K562 (cell line): ENCODE data around the gene BAMBI. TPM values are rescaled to one million over a fixed set of nuclear protein-coding genes. Genes with fewer than 3 reads are reported as not detected.

Experiments
- ATAC-seq: fragments of 200-7000 bp; cut with Tn5 transposase; 3 replicates; pipeline ENCODE4 v1.9.1; 2020; ENCODE audit warnings: moderate library complexity
- BruUV-seq: library from RNA; stranded (reverse); fragments of 400-500 nt; replicated peaks from 2 replicates; lab custom pipeline; 2021; lab: Mats Ljungman, UMichigan
- CTCF ChIA-PET: fragments of 300-600 bp; formaldehyde crosslinking; extraction: SDS; loops from one replicate; lab custom pipeline; 2021; ENCODE audit warnings: low intra/inter-chr PET ratio; lab: Yijun Ruan, JAX
- POLR2A ChIA-PET: fragments of 300-600, 350-650 bp; sonication (Branson Sonifier 250); formaldehyde crosslinking; extraction: SDS; loops from one replicate; lab custom pipeline; 2021; ENCODE audit warnings: antibody characterized with exemption, inconsistent platforms; lab: Yijun Ruan, JAX
- DNase-seq, 4 experiments: peaks; one replicate each; pipeline versions ENCODE4 v3.0.0 to v3.0.0-alpha.2; 2011 to 2018; ENCODE audit warnings: low spot score in 3 of 4, mixed read lengths in 3 of 4; ENCODE audit errors: extremely low read depth in 1 of 4
- FAIRE-seq: peaks from 2 replicates; lab custom pipeline; 2011; peaks lifted over from hg19 to GRCh38; lab: Jason Lieb, UNC
- H2AFZ ChIP-seq: 2 replicates; pipeline ENCODE4 v1.6.0; 2011; ENCODE audit warnings: low read depth, low read length, control low read depth, inconsistent platforms
- H3K27ac ChIP-seq: fragments of 200-600 bp; 3 replicates; pipeline ENCODE4 v1.8.0; 2011; ENCODE audit warnings: low read depth, mild to moderate bottlenecking, control low read depth, inconsistent platforms, low read length, moderate library complexity, mixed read lengths; ENCODE audit errors: extremely low read depth
- H3K27me3 ChIP-seq, 2 experiments: fragments of 300-600 bp in 1 of 2; 2 replicates in 1 of 2; 3 replicates in 1 of 2; pipeline versions ENCODE4 v1.6.0 to v1.8.0; 2011; ENCODE audit warnings: inconsistent platforms in 2 of 2, low read length in 2 of 2, mild to moderate bottlenecking in 1 of 2, mixed read lengths in 1 of 2, moderate library complexity in 1 of 2; ENCODE audit not compliant: control insufficient read depth in 2 of 2, insufficient read depth in 2 of 2
- H3K36me3 ChIP-seq: fragments of 300-600 bp; 3 replicates; pipeline ENCODE4 v1.8.0; 2011; ENCODE audit warnings: mild to moderate bottlenecking, low read length, inconsistent platforms; ENCODE audit not compliant: control insufficient read depth, insufficient read depth
- H3K4me1 ChIP-seq, 2 experiments: fragments of 200-600 bp in 1 of 2; replicated peaks in 1 of 2; 2 replicates in 1 of 2; 3 replicates in 1 of 2; pipeline versions ENCODE4 v1.5.1 to v1.8.0; 2011; ENCODE audit warnings: inconsistent platforms in 2 of 2, low read length in 2 of 2, mild to moderate bottlenecking in 1 of 2, mixed read lengths in 1 of 2, moderate library complexity in 1 of 2; ENCODE audit not compliant: control insufficient read depth in 2 of 2, insufficient read depth in 2 of 2
- H3K4me2 ChIP-seq: 2 replicates; pipeline ENCODE4 v1.6.1; 2011; ENCODE audit warnings: low read length, control low read depth, inconsistent platforms, mixed read lengths; ENCODE audit not compliant: insufficient read depth
- H3K4me3 ChIP-seq: fragments of 200-600 bp; sonication (generic), shearing (Covaris generic); 2 replicates; pipeline ENCODE4 v1.5.1; 2016; ENCODE audit warnings: control low read depth, inconsistent platforms
- H3K79me2 ChIP-seq: fragments of 200-600 bp; 3 replicates; pipeline ENCODE4 v1.8.0; 2011; ENCODE audit warnings: low read length, inconsistent platforms; ENCODE audit not compliant: control insufficient read depth, insufficient read depth
- H3K9ac ChIP-seq, 2 experiments: 2 replicates each; pipeline versions ENCODE4 v1.6.0 to v1.6.1; 2011; ENCODE audit warnings: low read depth in 2 of 2, low read length in 2 of 2, control low read depth in 1 of 2, inconsistent platforms in 1 of 2, mild to moderate bottlenecking in 1 of 2, mixed read lengths in 1 of 2; ENCODE audit not compliant: insufficient read depth in 1 of 2
- H3K9me1 ChIP-seq: one replicate; pipeline ENCODE4 v1.6.0; 2011; ENCODE audit warnings: inconsistent platforms, mild to moderate bottlenecking, low read length, moderate library complexity; ENCODE audit not compliant: control insufficient read depth, insufficient read depth
- H3K9me3 ChIP-seq: replicated peaks from 2 replicates; pipeline ENCODE4 v1.5.1; 2011; ENCODE audit warnings: low read depth, low read length, inconsistent platforms; ENCODE audit not compliant: control insufficient read depth, insufficient read depth
- H4K20me1 ChIP-seq: replicated peaks from 2 replicates; pipeline ENCODE4 v1.6.1; 2011; ENCODE audit warnings: low read length, inconsistent platforms, mixed read lengths; ENCODE audit not compliant: control insufficient read depth, insufficient read depth
- ARID1B ChIP-seq: fragments of 450-650 bp; IDR thresholded peaks from 2 replicates; pipeline ENCODE4 v1.6.1; 2016; ENCODE audit warnings: antibody characterized with exemption, mild to moderate bottlenecking, inconsistent platforms
- BRD9 ChIP-seq: fragments of 450-650 bp; IDR thresholded peaks from 2 replicates; pipeline ENCODE4 v1.6.1; 2018; ENCODE audit warnings: low read depth; ENCODE audit not compliant: partially characterized antibody
- CBFA2T2 ChIP-seq: fragments of 450-650 bp; conservative IDR thresholded peaks from 2 replicates; pipeline ENCODE4 v1.6.1; 2017; ENCODE audit warnings: mild to moderate bottlenecking
- CBFA2T3 ChIP-seq: fragments of 450-650 bp; IDR thresholded peaks from 2 replicates; pipeline ENCODE4 v1.6.1; 2017
- CHD2 ChIP-seq: IDR thresholded peaks from 2 replicates; pipeline ENCODE4 v1.6.1; 2011; ENCODE audit warnings: low read depth, low read length
- CREB1 ChIP-seq, 2 experiments: sonication (generic) in 1 of 2; formaldehyde crosslinking in 1 of 2; IDR thresholded peaks; 2 replicates each; pipeline versions ENCODE4 v1.6.1 to v1.8.0; 2012 to 2022; ENCODE audit warnings: inconsistent platforms in 1 of 2, mild to moderate bottlenecking in 1 of 2, missing genetic modification reagents in 1 of 2, moderate library complexity in 1 of 2
- GABPB2 ChIP-seq: fragments of 250-450 bp; sonication (Bioruptor Pico); conservative IDR thresholded peaks from 2 replicates; pipeline ENCODE4 v1.5.1; 2021; ENCODE audit warnings: mild to moderate bottlenecking
- HDAC6 ChIP-seq: IDR thresholded peaks from 2 replicates; pipeline ENCODE4 v1.6.1; 2012; ENCODE audit warnings: low read depth, mild to moderate bottlenecking, control low read depth, inconsistent platforms, low read length, moderate library complexity
- MEIS2 ChIP-seq: fragments of 450-650 bp; IDR thresholded peaks from 2 replicates; pipeline ENCODE4 v1.6.1; 2014; ENCODE audit warnings: mild to moderate bottlenecking; ENCODE audit not compliant: partially characterized antibody
- POLR2AphosphoS5 ChIP-seq: IDR thresholded peaks from 2 replicates; pipeline ENCODE4 v1.6.1; 2011; ENCODE audit warnings: mild to moderate bottlenecking, low read depth, low read length, moderate library complexity; ENCODE audit not compliant: control insufficient read depth, insufficient read depth
- SNRNP70 ChIP-seq: fragments of 200-400 bp; formaldehyde crosslinking; optimal IDR thresholded peaks from 2 replicates; pipeline ENCODE3; 2017; ENCODE audit warnings: low read depth, low read length
- TAL1 ChIP-seq: fragments of 450-650 bp; IDR thresholded peaks from 2 replicates; pipeline ENCODE4 v1.6.1; 2016; ENCODE audit warnings: mild to moderate bottlenecking
- TCF3 ChIP-seq: sonication (generic); formaldehyde crosslinking; IDR thresholded peaks from 2 replicates; pipeline ENCODE4 v1.4.0; 2020; ENCODE audit warnings: mild to moderate bottlenecking, missing genetic modification reagents
- ZNF408 ChIP-seq: fragments of 250-450 bp; sonication (Bioruptor Pico); IDR thresholded peaks from 2 replicates; pipeline ENCODE4 v1.4.0; 2020; ENCODE audit warnings: low read depth, mild to moderate bottlenecking, moderate library complexity
- ZNF695 ChIP-seq: fragments of 450-650 bp; formaldehyde crosslinking; IDR thresholded peaks from 2 replicates; pipeline ENCODE4 v1.4.0; 2020; ENCODE audit warnings: mild to moderate bottlenecking, moderate library complexity
- ZNF79 ChIP-seq: fragments of 250-450 bp; sonication (Bioruptor Pico); IDR thresholded peaks from 2 replicates; pipeline ENCODE4 v1.4.0; 2020; ENCODE audit warnings: low read depth, mild to moderate bottlenecking, moderate library complexity
- whole genome bisulfite sequencing: fragments of 100-300 bp; shearing (Covaris generic); methylation state at CpG from one replicate; pipeline ENCODE4 v1.1.6; 2016; ENCODE audit warnings: low coverage, mixed read lengths; ENCODE audit not compliant: insufficient coverage; ENCODE audit errors: missing lambda C conversion rate; 5-methylcytosine and 5-hydroxymethylcytosine counted together
- in situ Hi-C: fragments of 300-500 bp; cut with MboI; formaldehyde crosslinking; loops from 4 replicates; pipeline ENCODE4 v1.15.0; 2018; ENCODE audit warnings: inconsistent platforms, mixed read lengths
- intact Hi-C: fragments of 100-400 bp; cut with micrococcal nuclease; formaldehyde crosslinking; loops from 2 replicates; pipeline ENCODE4 v1.14.2; 2022
- polyA plus RNA-seq, 8 experiments: library from polyadenylated mRNA; depleted of rRNA in 4 of 8; stranded (reverse) in 5 of 8; unstranded in 3 of 8; fragments of >200 nt; fragmentation: Nextera tagmentation in 2 of 8; fragmentation: Illumina TruSeq in 1 of 8; extraction: Ambion mirVana in 2 of 8; extraction: Trizol in 1 of 8; gene quantifications; 2 replicates each; pipeline versions ENCODE4 v1.2.1 to v1.2.3, GENCODE V29; 2011 to 2014; ENCODE audit warnings: inconsistent platforms in 1 of 8, missing spikeins in 1 of 8
- total RNA-seq, 7 experiments: library from RNA; depleted of rRNA in 6 of 7; stranded (reverse); fragments of >200 nt in 6 of 7; fragmentation: Illumina TruSeq in 2 of 7; extraction: Trizol in 2 of 7; gene quantifications; 2 replicates each; pipeline versions ENCODE4 v1.2.1 to v1.2.3, GENCODE V29; 2011 to 2021; ENCODE audit warnings: low replicate concordance in 1 of 7

BAMBI gene
- total and polyA plus RNA-seq, 9 of the 15 experiments (the other 6 are each of a cell fraction or from before 2014, with no cell fraction given) = 2.0 to 21.8 (median 13.5) TPM

DNA sequence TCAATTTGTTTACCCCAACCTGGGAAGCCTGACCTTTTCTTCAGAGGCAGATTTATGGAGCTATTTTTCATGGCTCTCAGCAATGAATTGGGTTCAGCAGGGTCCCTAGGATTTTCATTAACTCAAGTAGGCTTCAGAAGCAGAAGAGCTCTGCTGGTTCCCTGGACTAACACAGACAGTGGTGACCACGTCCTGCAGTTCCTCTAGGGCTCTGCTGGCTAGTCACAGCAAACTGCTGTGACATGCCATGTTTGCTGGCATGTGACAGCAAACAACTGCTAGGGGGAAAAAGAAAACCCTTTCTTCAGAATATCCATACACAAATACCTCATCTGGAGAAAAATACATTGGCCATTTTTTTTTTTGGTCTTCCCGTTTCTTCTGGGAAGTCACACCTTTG, 13.2 kb downstream of the BAMBI start:
- BruUV-seq = no TSS peak
- Histone ChIP-seq H2AFZ (no peak overlapping the region), H3K79me2 (no peaks in the 10 kb centered on the region), H3K27me3 (no peaks in the 10 kb centered on the region), H3K9me3 (no peaks in the 10 kb centered on the region), H3K27ac (no peak overlapping the region), H3K4me1 (no peaks in the 10 kb centered on the region; a peak in 1 of 5 replicates), H3K9ac (no peak overlapping the region), H4K20me1 (no peaks in the 10 kb centered on the region), H3K36me3 (no peaks in the 10 kb centered on the region), H3K9me1 (no peaks in the 10 kb centered on the region), H3K4me3 (no peak overlapping the region), H3K4me2 (no peak overlapping the region)
- ChIA-PET POLR2A (interaction anchor here (1.6 kb wide), 1 partner anchor 9 kb away, joined by 5 read pairs; no protein-coding TSS in a partner anchor), CTCF (no interaction called here)
- in situ Hi-C loops (no loop called here), intact Hi-C loops (no loop called here)
- ATAC-seq (peak; percentile 61; the same call in 2 of the 3 replicates), FAIRE-seq (no peak), DNase-seq (no peak)
- TF ChIP-seq ZNF408 = no peak
- TF ChIP-seq HDAC6 = no peak
- TF ChIP-seq SNRNP70 = no peak
- TF ChIP-seq BRD9 = no peak
- no peak for TF ChIP-seq ZNF79
- WGBS = 43% methylated on average over 2 of the region's 2 CpGs

DNA sequence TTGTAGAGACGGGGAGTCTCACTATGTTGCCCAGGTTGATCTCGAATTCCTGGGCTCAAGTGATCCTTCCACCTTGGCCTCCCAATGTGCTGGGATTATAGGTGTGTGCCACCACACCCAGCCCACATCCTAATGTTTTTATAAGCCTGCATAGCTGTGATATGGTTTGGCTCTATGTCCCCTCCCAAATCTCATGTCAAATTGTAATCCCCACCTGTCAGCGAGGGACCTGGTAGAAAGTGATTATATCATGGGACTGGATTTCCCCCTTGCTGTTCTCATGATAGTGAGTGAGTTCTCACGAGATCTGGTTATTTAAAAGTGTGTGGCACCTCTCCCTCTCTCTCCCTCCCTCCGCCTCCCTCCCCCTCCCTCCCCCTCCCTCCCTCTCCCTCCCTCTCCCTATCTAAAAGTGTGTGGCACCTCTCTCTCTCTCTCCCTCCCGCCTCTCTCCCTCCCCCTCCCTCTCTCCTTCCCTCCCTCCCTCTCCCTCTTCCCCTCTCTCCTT, 13.9 kb downstream of the BAMBI start:
- TF ChIP-seq ARID1B (peak; percentile 56), TCF3 (peak; percentile 53), ZNF695 (CRISPR knock-in tag) (no peak), CBFA2T2 (peak; percentile 57), POLR2AphosphoS5 (peak; percentile 32; the same call in 1 of the 2 replicates), TAL1 (peak; percentile 68; the same call in 1 of the 2 replicates), CREB1 (IDR thresholded peaks at IDR 0.05) (no peak), CREB1 (CRISPR knock-in tag; IDR thresholded peaks at IDR 0.05) (no peak), MEIS2 (peak; percentile 73), CHD2 (peak; percentile 73; the same call in 1 of the 2 replicates), GABPB2 (CRISPR knock-in tag) (no peak), CBFA2T3 (peak; percentile 79)
- H2AFZ ChIP-seq = no peak overlapping the region
- no peak overlapping the region for H3K9ac ChIP-seq
- no peaks in the 10 kb centered on the region for H3K79me2 ChIP-seq
- no peaks in the 10 kb centered on the region for H3K27me3 ChIP-seq
- no peaks in the 10 kb centered on the region; a peak in 1 of 5 replicates for H3K4me1 ChIP-seq
- WGBS = 45% methylated on average over 4 of the region's 6 CpGs
- H3K4me2 ChIP-seq = no peak overlapping the region
- intact Hi-C loops (no loop called here), in situ Hi-C loops (no loop called here)
- DNase-seq = peak in 1 of 4 experiments; percentile 46
- H3K4me3 ChIP-seq = no peak overlapping the region
- ATAC-seq = no peak; the same call in 1 of the 3 replicates
- no peaks in the 10 kb centered on the region for H3K9me3 ChIP-seq
- H3K9me1 ChIP-seq = no peaks in the 10 kb centered on the region
- CTCF ChIA-PET = no interaction called here
- BruUV-seq = no TSS peak
- no peaks in the 10 kb centered on the region for H3K36me3 ChIP-seq
- FAIRE-seq = peak; percentile 37
- POLR2A ChIA-PET = interaction anchor here (1.6 kb wide), 1 partner anchor 10 kb away, joined by 5 read pairs; no protein-coding TSS in a partner anchor
- H3K27ac ChIP-seq = no peak overlapping the region
- no peaks in the 10 kb centered on the region for H4K20me1 ChIP-seq
